AG09319 (cell line): ENCODE data around the gene PLBD2.

ENCODE experiments used
- DNase-seq: peaks from one replicate; pipeline ENCODE4 v3.0.0-alpha.2; 2010; ENCODE audit warnings: low read depth; ENCODE audit errors: extremely low read depth
- TF ChIP-seq, protein P1 (sequence below): IDR thresholded peaks from 2 replicates; pipeline ENCODE4 v1.5.1; 2011; ENCODE audit warnings: low read depth, mild to moderate bottlenecking, inconsistent platforms, low read length, moderate library complexity

Gene PLBD2

DNA sequence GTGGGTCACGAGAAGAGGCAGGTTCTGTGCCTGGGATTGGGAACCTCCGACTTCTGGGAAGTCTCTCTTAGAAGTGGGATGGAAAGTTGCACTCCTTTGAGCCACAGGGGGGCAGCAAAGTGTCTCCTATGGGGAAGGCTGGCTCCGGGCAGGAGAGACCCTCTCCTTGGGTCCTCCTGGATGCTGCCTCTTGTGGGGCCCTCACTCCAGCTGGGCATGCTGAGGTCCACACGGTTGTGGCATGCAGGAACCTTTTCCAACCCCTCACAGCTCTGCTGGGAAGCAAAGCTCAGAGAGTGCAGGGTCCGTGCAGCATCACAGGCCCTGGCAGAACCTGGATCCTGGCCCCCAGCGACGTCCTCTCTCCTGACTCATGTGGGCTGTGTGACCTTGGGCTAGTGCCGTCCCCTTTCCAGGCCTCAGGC, 81.2 kb downstream of the PLBD2 start:
- TF ChIP-seq, protein P1, sequence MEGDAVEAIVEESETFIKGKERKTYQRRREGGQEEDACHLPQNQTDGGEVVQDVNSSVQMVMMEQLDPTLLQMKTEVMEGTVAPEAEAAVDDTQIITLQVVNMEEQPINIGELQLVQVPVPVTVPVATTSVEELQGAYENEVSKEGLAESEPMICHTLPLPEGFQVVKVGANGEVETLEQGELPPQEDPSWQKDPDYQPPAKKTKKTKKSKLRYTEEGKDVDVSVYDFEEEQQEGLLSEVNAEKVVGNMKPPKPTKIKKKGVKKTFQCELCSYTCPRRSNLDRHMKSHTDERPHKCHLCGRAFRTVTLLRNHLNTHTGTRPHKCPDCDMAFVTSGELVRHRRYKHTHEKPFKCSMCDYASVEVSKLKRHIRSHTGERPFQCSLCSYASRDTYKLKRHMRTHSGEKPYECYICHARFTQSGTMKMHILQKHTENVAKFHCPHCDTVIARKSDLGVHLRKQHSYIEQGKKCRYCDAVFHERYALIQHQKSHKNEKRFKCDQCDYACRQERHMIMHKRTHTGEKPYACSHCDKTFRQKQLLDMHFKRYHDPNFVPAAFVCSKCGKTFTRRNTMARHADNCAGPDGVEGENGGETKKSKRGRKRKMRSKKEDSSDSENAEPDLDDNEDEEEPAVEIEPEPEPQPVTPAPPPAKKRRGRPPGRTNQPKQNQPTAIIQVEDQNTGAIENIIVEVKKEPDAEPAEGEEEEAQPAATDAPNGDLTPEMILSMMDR: peak; percentile 70
- DNase-seq: no peak

DNA sequence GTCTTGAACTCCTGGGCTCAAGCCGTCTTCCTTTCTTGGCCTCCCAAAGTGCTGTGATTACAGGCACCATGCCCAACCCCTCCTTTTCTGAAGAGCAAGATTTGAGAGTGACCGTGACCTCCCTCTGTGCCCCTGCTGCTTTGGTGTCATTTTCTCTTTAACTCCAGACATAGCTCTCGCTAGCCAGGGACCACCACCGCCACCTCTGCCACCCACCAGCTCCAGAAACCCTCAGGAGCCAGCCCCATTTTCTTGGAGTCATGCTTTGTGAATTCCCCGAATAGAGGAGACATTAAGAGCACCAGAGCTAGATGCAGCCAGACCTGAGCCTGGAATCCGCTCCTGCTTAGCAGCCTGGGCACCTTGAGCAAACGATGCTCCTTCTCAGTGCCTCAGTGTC, 81.9 kb downstream of the PLBD2 start:
- DNase-seq: no peak
- TF ChIP-seq, protein P1: no peak
